SJSA1 (cell line): ENCODE data around the gene TYSND1. TPM values are rescaled to one million over a fixed set of nuclear protein-coding genes. Genes with fewer than 3 reads are reported as not detected.

Experiments
- DNase-seq, 2 experiments: peaks; one replicate each; pipeline ENCODE4 v3.0.0-alpha.2; 2015 to 2020; ENCODE audit warnings: low spot score in 2 of 2, low read depth in 1 of 2
- H3K27ac ChIP-seq: fragments of 250-450 bp; sonication (Bioruptor Pico); 2 replicates; pipeline ENCODE4 v1.5.1; 2020; ENCODE audit warnings: mild to moderate bottlenecking, moderate library complexity
- H3K27me3 ChIP-seq: fragments of 250-450 bp; sonication (Bioruptor Pico); replicated peaks from 2 replicates; pipeline ENCODE4 v1.5.1; 2020; ENCODE audit warnings: mild to moderate bottlenecking, moderate library complexity
- H3K36me3 ChIP-seq: fragments of 250-450 bp; sonication (Bioruptor Pico); 2 replicates; pipeline ENCODE4 v1.5.1; 2020; ENCODE audit warnings: mild to moderate bottlenecking
- H3K4me1 ChIP-seq: fragments of 250-450 bp; sonication (Bioruptor Pico); replicated peaks from 2 replicates; pipeline ENCODE4 v1.6.1; 2021; ENCODE audit warnings: mild to moderate bottlenecking
- H3K4me3 ChIP-seq: fragments of 250-450 bp; sonication (Bioruptor Pico); 2 replicates; pipeline ENCODE4 v1.5.1; 2020; ENCODE audit warnings: mild to moderate bottlenecking
- H3K9me3 ChIP-seq: fragments of 250-450 bp; sonication (Bioruptor Pico); replicated peaks from 2 replicates; pipeline ENCODE4 v1.5.1; 2020; ENCODE audit warnings: mild to moderate bottlenecking
- total RNA-seq: library from RNA; depleted of rRNA; stranded (reverse); fragments of >200 nt; shearing (Covaris generic); gene quantifications from 2 replicates; pipeline ENCODE4 v1.2.3, GENCODE V29; 2014

Gene TYSND1
- total RNA-seq, 1 experiment from 2014 or later, result 6.7 TPM

GRCh38 chr10:70178139-70178725 is 31.7 kb upstream of the TYSND1 start:
- no peak for DNase-seq
- no peak overlapping the region for H3K4me3 ChIP-seq
- H3K4me1 ChIP-seq, result peaks cover 6% of the 10 kb centered on the region

GRCh38 chr10:70176441-70176840 is 29.9 kb upstream of the TYSND1 start:
- no peaks in the 10 kb centered on the region for H3K9me3 ChIP-seq
- DNase-seq, result no peak
- H3K27me3 ChIP-seq, result no peaks in the 10 kb centered on the region; the same call in 1 of the 2 replicates
- no peak overlapping the region for H3K27ac ChIP-seq
- H3K4me1 ChIP-seq, result peaks cover 6% of the 10 kb centered on the region
- H3K4me3 ChIP-seq, result no peak overlapping the region
- H3K36me3 ChIP-seq, result no peaks in the 10 kb centered on the region

More at GRCh38 chr10:70178139-70178725, 31.7 kb upstream of the TYSND1 start:
- Histone ChIP-seq H3K36me3 (no peaks in the 10 kb centered on the region), H3K27me3 (no peaks in the 10 kb centered on the region; the same call in 1 of the 2 replicates), H3K9me3 (no peaks in the 10 kb centered on the region), H3K27ac (no peak overlapping the region)

GRCh38 chr10:70175516-70175915 is 29.0 kb upstream of the TYSND1 start:
- no peak for DNase-seq
- peaks cover 6% of the 10 kb centered on the region for H3K4me1 ChIP-seq
- H3K9me3 ChIP-seq, result peaks cover 5% of the 10 kb centered on the region; the same call in 1 of the 2 replicates
- H3K4me3 ChIP-seq, result no peak overlapping the region
- H3K36me3 ChIP-seq, result no peaks in the 10 kb centered on the region
- no peaks in the 10 kb centered on the region for H3K27me3 ChIP-seq
- H3K27ac ChIP-seq, result no peak overlapping the region

GRCh38 chr10:70174058-70174741 is 27.7 kb upstream of the TYSND1 start:
- Histone ChIP-seq H3K4me1 (peaks cover 6% of the 10 kb centered on the region), H3K27me3 (no peaks in the 10 kb centered on the region), H3K9me3 (peaks cover 5% of the 10 kb centered on the region; the same call in 1 of the 2 replicates), H3K36me3 (peaks cover 6% of the 10 kb centered on the region; the same call in 1 of the 2 replicates), H3K4me3 (no peak overlapping the region), H3K27ac (no peak overlapping the region)
- DNase-seq, result no peak

- Histone ChIP-seq H3K27ac (peak overlapping the region; percentile 60), H3K4me3 (peak overlapping the region; percentile 72), H3K4me1 (peaks cover 11% of the 10 kb centered on the region), H3K36me3 (peaks cover 38% of the 10 kb centered on the region), H3K9me3 (peaks cover 5% of the 10 kb centered on the region; the same call in 1 of the 2 replicates), H3K27me3 (no peaks in the 10 kb centered on the region)
- DNase-seq, result peak in 1 of 2 experiments; percentile 34
These were observed 23.3 kb upstream of the TYSND1 start for GRCh38 chr10:70169649-70170364.

GRCh38 chr10:70169011-70169410 is 22.5 kb upstream of the TYSND1 start:
- H3K4me1 ChIP-seq, result peaks cover 7% of the 10 kb centered on the region
- H3K27ac ChIP-seq, result no peak overlapping the region
- no peaks in the 10 kb centered on the region for H3K27me3 ChIP-seq
- H3K4me3 ChIP-seq, result peak overlapping the region; percentile 72
- H3K36me3 ChIP-seq, result peaks cover 46% of the 10 kb centered on the region
- DNase-seq, result no peak
- H3K9me3 ChIP-seq, result peaks cover 5% of the 10 kb centered on the region; the same call in 1 of the 2 replicates

GRCh38 chr10:70167246-70167645 is 20.7 kb upstream of the TYSND1 start:
- H3K9me3 ChIP-seq, result peaks cover 5% of the 10 kb centered on the region; the same call in 1 of the 2 replicates
- peaks cover 9% of the 10 kb centered on the region for H3K4me1 ChIP-seq
- H3K27ac ChIP-seq, result no peak overlapping the region
- no peak for DNase-seq
- no peaks in the 10 kb centered on the region for H3K27me3 ChIP-seq
- no peak overlapping the region for H3K4me3 ChIP-seq
- peaks cover 62% of the 10 kb centered on the region for H3K36me3 ChIP-seq

- H3K4me3 ChIP-seq, result no peak overlapping the region
- H3K27ac ChIP-seq, result no peak overlapping the region
- H3K27me3 ChIP-seq, result no peaks in the 10 kb centered on the region
- H3K4me1 ChIP-seq, result peaks cover 9% of the 10 kb centered on the region
- DNase-seq, result no peak
- H3K36me3 ChIP-seq, result peaks cover 69% of the 10 kb centered on the region
- H3K9me3 ChIP-seq, result peaks cover 5% of the 10 kb centered on the region; the same call in 1 of the 2 replicates
These were observed 19.9 kb upstream of the TYSND1 start for GRCh38 chr10:70166394-70166793.

- no peaks in the 10 kb centered on the region for H3K27me3 ChIP-seq
- DNase-seq, result no peak
- H3K9me3 ChIP-seq, result no peaks in the 10 kb centered on the region
- H3K4me3 ChIP-seq, result no peak overlapping the region
- H3K4me1 ChIP-seq, result peaks cover 9% of the 10 kb centered on the region
- no peak overlapping the region for H3K27ac ChIP-seq
- H3K36me3 ChIP-seq, result peaks cover 84% of the 10 kb centered on the region
These were observed 17.7 kb upstream of the TYSND1 start for GRCh38 chr10:70164163-70164562.

- Histone ChIP-seq H3K4me1 (peaks cover 4% of the 10 kb centered on the region; the same call in 1 of the 2 replicates), H3K4me3 (no peak overlapping the region), H3K27me3 (no peaks in the 10 kb centered on the region), H3K9me3 (no peaks in the 10 kb centered on the region), H3K36me3 (peaks cover 90% of the 10 kb centered on the region), H3K27ac (no peak overlapping the region)
- no peak for DNase-seq
These were observed 16.9 kb upstream of the TYSND1 start for GRCh38 chr10:70163448-70163847.

- Histone ChIP-seq H3K9me3 (no peaks in the 10 kb centered on the region), H3K27ac (no peak overlapping the region), H3K36me3 (peaks cover 90% of the 10 kb centered on the region), H3K27me3 (no peaks in the 10 kb centered on the region), H3K4me1 (peaks cover 4% of the 10 kb centered on the region; the same call in 1 of the 2 replicates), H3K4me3 (no peak overlapping the region)
- no peak for DNase-seq
These were observed 16.3 kb upstream of the TYSND1 start for GRCh38 chr10:70162892-70163201.

GRCh38 chr10:70162151-70162891 is 15.8 kb upstream of the TYSND1 start:
- Histone ChIP-seq H3K27ac (no peak overlapping the region), H3K9me3 (no peaks in the 10 kb centered on the region), H3K27me3 (no peaks in the 10 kb centered on the region), H3K4me3 (no peak overlapping the region), H3K36me3 (peaks cover 88% of the 10 kb centered on the region), H3K4me1 (peaks cover 4% of the 10 kb centered on the region; the same call in 1 of the 2 replicates)
- DNase-seq, result no peak

- Histone ChIP-seq H3K27me3 (no peaks in the 10 kb centered on the region), H3K4me1 (0 out of 2 replicates have a peak, but pooled peaks cover 4% of the 10 kb centered on the region), H3K36me3 (peaks cover 89% of the 10 kb centered on the region), H3K27ac (no peak overlapping the region), H3K9me3 (no peaks in the 10 kb centered on the region), H3K4me3 (no peak overlapping the region)
- no peak for DNase-seq
These were observed 14.3 kb upstream of the TYSND1 start for GRCh38 chr10:70160798-70161197.
